Measurements from ENCODE around the gene CLTC. TPM values are rescaled to one million over a fixed set of nuclear protein-coding genes. Genes with fewer than 3 reads are reported as not detected.

CLTC gene
- total RNA-seq, 1 experiment from 2014 or later = 283 TPM

- Mint-ChIP-seq H3K27me3 (ENCODE audit: low read depth) (no peaks in the 10 kb centered on the region), H3K27ac (no peak overlapping the region), H3K9me3 (no peaks in the 10 kb centered on the region), H3K4me1 (no peaks in the 10 kb centered on the region), H3K36me3 (peaks cover 7% of the 10 kb centered on the region; the same call in 1 of the 2 replicates), H3K4me3 (no peak overlapping the region)
- ChIA-PET POLR2A (no interaction called here), CTCF (interaction anchor here (0.9 kb wide), 1 partner anchor 230 kb away, joined by 3 read pairs; the partner anchor contains the start of gene RNFT1)
- TF ChIP-seq ZNF396 (CRISPR knock-in tag; IDR thresholded peaks at IDR 0.05; ENCODE audit: borderline replicate concordance) = no peak
- no peak for TF ChIP-seq E2F5 (CRISPR knock-in tag; IDR thresholded peaks at IDR 0.05)
- no peak for TF ChIP-seq SMAD3 (CRISPR knock-in tag; IDR thresholded peaks at IDR 0.05; ENCODE audit: borderline replicate concordance)
- TF ChIP-seq KAT7 (CRISPR knock-in tag; IDR thresholded peaks at IDR 0.05; ENCODE audit: borderline replicate concordance) = no peak
- no peak for TF ChIP-seq TCF7 (CRISPR knock-in tag; IDR thresholded peaks at IDR 0.05; ENCODE audit: low read depth)
- TF ChIP-seq OVOL2 (CRISPR knock-in tag; IDR thresholded peaks at IDR 0.05; ENCODE audit: borderline replicate concordance) = no peak
- no peak for TF ChIP-seq FOXP4 (CRISPR knock-in tag; IDR thresholded peaks at IDR 0.05)
- TF ChIP-seq E2F1 (CRISPR knock-in tag; IDR thresholded peaks at IDR 0.05) = no peak
- TF ChIP-seq ZNF232 (CRISPR knock-in tag; IDR thresholded peaks at IDR 0.05) = no peak
- DNase-seq (ENCODE audit: low spot score) (no peak), ATAC-seq (no peak)
Observed at GRCh38 chr17:59734226-59734625, 114.5 kb downstream of the CLTC start.

GRCh38 chr17:59737324-59737723, 117.6 kb downstream of the CLTC start:
- POLR2A ChIA-PET = no interaction called here
- ATAC-seq (no peak), DNase-seq (ENCODE audit: low spot score) (no peak)
- H3K9me3 Mint-ChIP-seq = peaks cover 4% of the 10 kb centered on the region
- H3K4me3 Mint-ChIP-seq = no peak overlapping the region
- H3K27ac Mint-ChIP-seq = 0 out of 2 replicates have a peak overlapping the region, but pooled peaks have one; percentile 20
- peaks cover 15% of the 10 kb centered on the region for H3K36me3 Mint-ChIP-seq
- CTCF ChIA-PET = no interaction called here
- TF ChIP-seq FOXJ3 (CRISPR knock-in tag; IDR thresholded peaks at IDR 0.05; ENCODE audit: borderline replicate concordance) (no peak), EMX1 (CRISPR knock-in tag; IDR thresholded peaks at IDR 0.05) (no peak), RELA (CRISPR knock-in tag; IDR thresholded peaks at IDR 0.05; ENCODE audit: borderline replicate concordance) (no peak), AFF4 (CRISPR knock-in tag; IDR thresholded peaks at IDR 0.05; ENCODE audit: borderline replicate concordance) (no peak), HMGA2 (CRISPR knock-in tag; IDR thresholded peaks at IDR 0.05) (no peak), PREB (CRISPR knock-in tag; IDR thresholded peaks at IDR 0.05; ENCODE audit: borderline replicate concordance) (no peak), E2F5 (CRISPR knock-in tag; IDR thresholded peaks at IDR 0.05) (no peak), MXD4 (CRISPR knock-in tag; IDR thresholded peaks at IDR 0.05; ENCODE audit: borderline replicate concordance) (no peak), HMGXB4 (CRISPR knock-in tag; IDR thresholded peaks at IDR 0.05) (no peak), ZNF232 (CRISPR knock-in tag; IDR thresholded peaks at IDR 0.05) (no peak)
- no peaks in the 10 kb centered on the region for H3K4me1 Mint-ChIP-seq
- no peaks in the 10 kb centered on the region for H3K27me3 Mint-ChIP-seq (ENCODE audit: low read depth)

Data from WTC11 (cell line).